ENCODE results near the gene SCD5.

GRCh38 chr4:82748810-82749470 is 49.7 kb downstream of the SCD5 start:
- TF ChIP-seq CTCF (conservative IDR thresholded peaks at IDR 0.05) = no peak
- no peak for TF ChIP-seq ZFX (IDR thresholded peaks at IDR 0.05)
